T-cell (primary cell): ENCODE results near the gene TRAPPC8. TPM values are rescaled to one million over a fixed set of nuclear protein-coding genes. Genes with fewer than 3 reads are reported as not detected.
"Not testable (repeated sequence)": the region's sequence is repeated elsewhere in the genome, so short reads cannot be mapped to it uniquely, and the experiment has no call there.

Source experiments
- ATAC-seq, 4 experiments: fragments of 200-7000 bp in 3 of 4; fragments of 150-1000 bp in 1 of 4; cut with Tn5 transposase; replicated peaks in 1 of 4; 1 replicate in 3 of 4; 2 replicates in 1 of 4; pipeline ENCODE4 v1.10.0; 2021; ENCODE audit warnings: moderate library complexity in 3 of 4, mild to moderate bottlenecking in 2 of 4, moderate number of reproducible peaks in 1 of 4
- CTCF ChIA-PET, 2 donors: fragments of 300-600 bp; sonication (Branson Sonifier 250); formaldehyde crosslinking; loops; one replicate each; lab custom pipeline; 2022; ENCODE audit warnings: antibody characterized with exemption in 2 of 2; lab: Charles Lee
- POLR2A ChIA-PET, 2 donors: fragments of 300-600 bp; sonication (Branson Sonifier 250); formaldehyde crosslinking; loops; one replicate each; lab custom pipeline; 2022; ENCODE audit warnings: antibody characterized with exemption in 2 of 2; lab: Charles Lee
- DNase-seq, 35 experiments: peaks; one replicate each; pipeline versions ENCODE4 v3.0.0 to v3.0.0-alpha.2; 2013 to 2023
- H3K27ac ChIP-seq: one replicate; pipeline ENCODE4 v1.5.1; 2013; ENCODE audit warnings: low read length
- H3K27me3 ChIP-seq, 2 experiments: replicated peaks in 1 of 2; 1 replicate in 1 of 2; 2 replicates in 1 of 2; pipeline versions ENCODE4 v1.6.1 to v1.7.0; 2013; ENCODE audit warnings: low read length in 1 of 2, mixed read lengths in 1 of 2; ENCODE audit not compliant: control insufficient read depth in 2 of 2, insufficient read depth in 2 of 2; ENCODE audit errors: extremely low read depth in 1 of 2
- H3K36me3 ChIP-seq, 2 donors: 1 replicate in 1 of 2; 2 replicates in 1 of 2; pipeline versions ENCODE4 v1.6.1 to v1.7.0; 2013; ENCODE audit warnings: low read length in 1 of 2; ENCODE audit not compliant: control insufficient read depth in 2 of 2, insufficient read depth in 1 of 2; ENCODE audit errors: extremely low read depth in 1 of 2
- H3K4me1 ChIP-seq, 2 experiments: 1 replicate in 1 of 2; 2 replicates in 1 of 2; pipeline versions ENCODE4 v1.6.1 to v1.7.0; 2013; ENCODE audit warnings: low read length in 2 of 2, mixed read lengths in 1 of 2; ENCODE audit not compliant: insufficient read depth in 2 of 2, control insufficient read depth in 1 of 2; ENCODE audit errors: extremely low read depth in 1 of 2
- H3K4me3 ChIP-seq, 2 donors: 1 replicate in 1 of 2; 2 replicates in 1 of 2; pipeline versions ENCODE4 v1.5.1 to v1.7.0; 2013; ENCODE audit warnings: mild to moderate bottlenecking in 2 of 2, low read length in 1 of 2, moderate library complexity in 1 of 2; ENCODE audit not compliant: control insufficient read depth in 1 of 2; ENCODE audit errors: extremely low read depth in 1 of 2
- H3K9me3 ChIP-seq: 2 replicates; pipeline ENCODE4 v1.7.0; 2013
- H3K27ac Mint-ChIP-seq, 2 donors: one replicate each; pipeline ENCODE4 v1.8.0; 2020 to 2021; ENCODE audit warnings: mild to moderate bottlenecking in 2 of 2, mixed read lengths in 2 of 2
- H3K27me3 Mint-ChIP-seq, 2 donors: one replicate each; pipeline ENCODE4 v1.8.0; 2021 to 2022; ENCODE audit warnings: mixed read lengths in 2 of 2
- H3K36me3 Mint-ChIP-seq: one replicate; pipeline ENCODE4 v1.8.0; 2021; ENCODE audit warnings: mixed read lengths
- H3K4me1 Mint-ChIP-seq, 3 donors: one replicate each; pipeline ENCODE4 v1.8.0; 2020 to 2022; ENCODE audit warnings: mixed read lengths in 3 of 3, mild to moderate bottlenecking in 1 of 3
- H3K4me3 Mint-ChIP-seq, 3 donors: one replicate each; pipeline ENCODE4 v1.8.0; 2020 to 2022; ENCODE audit warnings: mild to moderate bottlenecking in 3 of 3, mixed read lengths in 3 of 3, moderate library complexity in 3 of 3
- H3K9me3 Mint-ChIP-seq, 3 donors: one replicate each; pipeline ENCODE4 v1.8.0; 2020 to 2022; ENCODE audit warnings: mixed read lengths in 3 of 3
- WGBS: methylation state at CpG from one replicate; pipeline ENCODE4 v1.1.5; 2013; ENCODE audit warnings: missing lambda C conversion rate; ENCODE audit not compliant: insufficient coverage; 5-methylcytosine and 5-hydroxymethylcytosine counted together
- total RNA-seq, 35 experiments: library from RNA in 6 of 35; stranded (reverse) in 6 of 35; fragments of 120-200 nt in 1 of 35; gene quantifications; one replicate each; pipeline versions ENCODE4 v1.2.1 to v1.2.4 and lab custom pipeline; 2013 to 2026

Gene TRAPPC8
- total RNA-seq, 5 donors from 2014 or later (not counting 1 experiment from before 2014, with no cell fraction given) = 44.7 to 62.0 (median 51.8) TPM

DNA sequence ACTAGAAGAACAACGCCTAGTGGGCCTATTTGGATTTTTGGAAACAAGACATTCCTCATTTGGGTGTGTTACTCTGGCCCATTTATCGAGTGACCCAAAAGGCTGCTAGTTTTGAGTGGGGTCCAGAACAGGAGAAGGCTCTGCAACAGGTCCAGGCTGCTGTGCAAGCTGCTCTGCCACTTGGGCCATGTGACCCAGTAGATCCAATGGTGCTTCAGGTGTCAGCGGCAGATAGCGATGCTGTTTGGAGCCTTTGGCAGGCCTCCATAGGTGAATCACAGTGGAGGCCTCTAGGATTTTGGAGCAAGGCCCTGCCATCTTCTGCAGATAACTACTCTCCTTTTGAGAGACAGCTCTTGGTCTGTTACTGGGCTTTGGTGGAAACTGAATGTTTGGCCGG lies 143.7 kb downstream of the TRAPPC8 start:
- H3K4me1 Mint-ChIP-seq, H3K4me1 ChIP-seq, ATAC-seq, H3K27ac Mint-ChIP-seq, CTCF ChIA-PET, H3K27ac ChIP-seq, H3K27me3 Mint-ChIP-seq, POLR2A ChIA-PET, H3K36me3 ChIP-seq, H3K9me3 Mint-ChIP-seq, H3K36me3 Mint-ChIP-seq, H3K4me3 Mint-ChIP-seq, H3K4me3 ChIP-seq, DNase-seq, H3K27me3 ChIP-seq, H3K9me3 ChIP-seq: not testable (repeated sequence)
- WGBS = 84% methylated on average over 4 of the region's 5 CpGs

DNA sequence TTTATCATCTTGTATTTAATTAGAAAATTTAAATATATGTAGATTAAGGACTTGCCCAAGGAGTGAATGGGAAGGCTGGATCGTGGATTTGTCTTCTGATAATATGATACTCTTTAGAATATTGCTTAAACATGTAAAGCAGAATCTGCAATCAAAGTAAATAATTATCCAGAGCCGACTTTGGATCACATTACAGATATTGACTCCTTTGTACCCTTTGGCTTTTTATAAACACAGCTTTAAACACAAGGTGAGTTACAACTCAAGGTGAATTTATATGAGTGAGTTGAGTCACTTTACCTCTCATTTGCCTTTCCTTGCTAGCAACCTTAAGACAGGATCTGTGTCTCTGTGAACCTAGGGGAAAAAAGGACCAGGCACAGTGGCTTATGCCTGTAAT lies 144.5 kb downstream of the TRAPPC8 start:
- no CpG with 5 or more reads among the region's 2 CpGs for WGBS
- ChIA-PET POLR2A (no interaction called here), CTCF (no interaction called here)
- Histone ChIP-seq H3K9me3 (no peaks in the 10 kb centered on the region), H3K27me3 (no peaks in the 10 kb centered on the region), H3K4me3 (no peak overlapping the region), H3K4me1 (no peaks in the 10 kb centered on the region), H3K27ac (no peak overlapping the region), H3K36me3 (no peaks in the 10 kb centered on the region)
- ATAC-seq = no peak
- no peaks in the 10 kb centered on the region for H3K9me3 Mint-ChIP-seq
- no peaks in the 10 kb centered on the region for H3K4me1 Mint-ChIP-seq
- no peak overlapping the region for H3K27ac Mint-ChIP-seq
- H3K4me3 Mint-ChIP-seq = no peak overlapping the region
- no peak for DNase-seq
- H3K36me3 Mint-ChIP-seq = no peaks in the 10 kb centered on the region
- H3K27me3 Mint-ChIP-seq = no peaks in the 10 kb centered on the region

DNA sequence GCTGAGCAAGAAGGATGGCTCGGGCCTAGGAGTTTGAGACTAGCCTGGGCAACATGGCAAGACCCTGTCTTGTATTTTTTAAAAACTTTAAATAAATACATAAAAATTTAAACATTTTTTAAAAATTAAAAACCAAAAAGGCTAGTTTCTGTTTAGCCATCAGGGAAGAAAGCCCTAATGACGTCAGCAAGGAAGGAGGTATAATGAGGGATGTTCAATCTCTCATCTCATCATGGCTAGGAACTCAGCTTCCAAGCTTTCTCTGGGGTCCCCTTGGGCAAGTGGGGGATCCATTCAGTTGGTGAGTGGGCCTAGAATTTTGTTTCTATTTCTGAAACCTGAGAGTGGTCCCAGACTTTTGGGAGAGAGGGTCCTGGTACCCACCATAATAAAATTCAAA lies 147.2 kb downstream of the TRAPPC8 start:
- H3K36me3 ChIP-seq = no peaks in the 10 kb centered on the region
- CTCF ChIA-PET = interaction anchor here in 1 of 2 donors (1.0 kb wide), 1 partner anchor 8 kb away, joined by 3 read pairs; no protein-coding TSS in a partner anchor
- no peak overlapping the region for H3K27ac Mint-ChIP-seq

DNA sequence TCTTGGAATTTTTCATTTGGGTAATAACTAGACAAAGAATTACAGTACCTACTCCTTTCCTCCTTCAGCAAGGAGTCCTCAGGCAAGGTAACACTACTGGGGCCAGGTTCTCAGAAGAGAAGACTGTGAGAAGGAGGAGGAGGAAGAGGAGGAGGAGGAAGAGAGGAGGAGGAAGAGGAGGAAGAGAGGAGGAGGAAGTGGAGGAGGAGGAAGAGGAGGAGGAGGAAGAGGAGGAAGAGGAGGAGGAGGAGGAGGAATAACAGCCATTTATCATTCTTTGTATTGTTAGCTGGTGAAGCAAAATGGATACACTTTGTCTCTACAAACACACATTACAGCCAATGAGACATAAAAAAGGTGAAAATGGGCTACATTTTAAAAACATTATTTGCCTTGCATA lies 149.4 kb downstream of the TRAPPC8 start:
- Histone ChIP-seq H3K4me1 (no peaks in the 10 kb centered on the region), H3K27ac (no peak overlapping the region), H3K27me3 (no peaks in the 10 kb centered on the region), H3K9me3 (no peaks in the 10 kb centered on the region), H3K36me3 (no peaks in the 10 kb centered on the region), H3K4me3 (no peak overlapping the region)
- CTCF ChIA-PET = no interaction called here
- ATAC-seq (no peak), DNase-seq (no peak)
- no peaks in the 10 kb centered on the region for H3K9me3 Mint-ChIP-seq
- POLR2A ChIA-PET = no interaction called here
- no peak overlapping the region for H3K4me3 Mint-ChIP-seq
- no peak overlapping the region for H3K27ac Mint-ChIP-seq
- no peaks in the 10 kb centered on the region for H3K4me1 Mint-ChIP-seq
- no peaks in the 10 kb centered on the region for H3K27me3 Mint-ChIP-seq
- no peaks in the 10 kb centered on the region for H3K36me3 Mint-ChIP-seq

More for the DNA sequence above, 147.2 kb downstream of the TRAPPC8 start:
- no peak for DNase-seq
- H3K4me1 Mint-ChIP-seq = no peaks in the 10 kb centered on the region
- H3K4me3 ChIP-seq = no peak overlapping the region
- H3K4me3 Mint-ChIP-seq = no peak overlapping the region
- no peaks in the 10 kb centered on the region for H3K9me3 Mint-ChIP-seq
- no peaks in the 10 kb centered on the region for H3K27me3 ChIP-seq
- no peak overlapping the region for H3K27ac ChIP-seq
- no peaks in the 10 kb centered on the region for H3K27me3 Mint-ChIP-seq
- POLR2A ChIA-PET = no interaction called here
- H3K9me3 ChIP-seq = no peaks in the 10 kb centered on the region
- H3K4me1 ChIP-seq = no peaks in the 10 kb centered on the region
- WGBS = no CpG with 5 or more reads among the region's 2 CpGs
- H3K36me3 Mint-ChIP-seq = no peaks in the 10 kb centered on the region
- ATAC-seq = no peak

DNA sequence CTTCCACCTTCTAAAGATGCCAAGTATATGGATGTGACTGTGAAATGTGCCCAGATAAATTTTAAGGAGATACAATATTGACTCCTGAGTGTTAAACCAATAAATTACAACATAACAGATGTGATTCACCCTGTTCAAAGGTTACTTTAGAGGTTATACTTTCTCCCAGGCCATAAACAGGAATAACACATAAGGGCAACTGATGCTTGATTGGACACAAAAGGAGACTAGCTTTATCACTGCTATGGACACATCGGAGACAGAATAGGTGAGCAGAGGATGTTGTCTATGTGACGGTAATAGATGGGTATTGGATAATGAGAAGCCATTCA lies 150.4 kb downstream of the TRAPPC8 start:
- Histone ChIP-seq H3K27me3 (no peaks in the 10 kb centered on the region), H3K9me3 (no peaks in the 10 kb centered on the region), H3K36me3 (no peaks in the 10 kb centered on the region), H3K27ac (no peak overlapping the region), H3K4me1 (no peaks in the 10 kb centered on the region), H3K4me3 (no peak overlapping the region)
- ChIA-PET POLR2A (no interaction called here), CTCF (no interaction called here)
- no peak for ATAC-seq
- H3K27me3 Mint-ChIP-seq = no peaks in the 10 kb centered on the region
- H3K4me3 Mint-ChIP-seq = no peak overlapping the region
- DNase-seq = no peak
- no peaks in the 10 kb centered on the region for H3K4me1 Mint-ChIP-seq
- H3K36me3 Mint-ChIP-seq = no peaks in the 10 kb centered on the region
- H3K9me3 Mint-ChIP-seq = no peaks in the 10 kb centered on the region
- H3K27ac Mint-ChIP-seq = no peak overlapping the region
- WGBS = 100% methylated on average over 2 of the region's 2 CpGs

DNA sequence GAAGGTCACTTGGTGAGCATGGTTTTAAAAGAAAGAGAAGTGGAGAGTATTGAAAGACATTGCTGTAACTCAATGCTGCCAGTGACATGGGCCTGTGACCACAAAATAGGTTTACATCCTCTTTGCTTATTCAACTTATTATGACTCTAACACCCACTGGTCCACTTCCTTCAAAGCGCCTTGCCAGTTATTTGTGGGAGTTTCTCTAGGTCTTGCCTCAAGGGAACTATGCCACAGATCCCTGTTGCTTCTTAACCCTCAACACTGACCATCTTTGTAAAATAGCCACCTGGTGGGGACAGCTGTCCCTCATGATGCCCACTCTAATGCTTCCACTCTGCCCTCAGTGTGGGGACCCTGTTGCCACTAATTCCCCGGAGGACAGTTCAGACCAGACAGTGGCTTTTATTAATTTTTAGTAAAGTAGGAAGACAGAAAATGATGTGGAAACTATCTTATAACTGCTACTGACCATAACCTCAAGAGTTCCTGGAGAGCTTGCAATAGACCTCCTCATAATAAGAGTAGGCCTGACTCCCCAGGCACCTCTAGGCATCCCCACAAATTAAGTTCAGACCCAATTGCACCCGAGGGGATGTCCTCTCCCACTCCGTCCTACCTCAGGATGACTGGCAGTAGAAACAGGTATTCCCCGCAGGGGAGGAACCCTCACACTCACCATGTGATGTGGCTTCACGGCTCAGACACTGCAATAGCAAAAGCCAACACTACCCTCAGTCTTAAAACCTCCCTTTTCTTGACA lies 150.9 kb downstream of the TRAPPC8 start:
- Mint-ChIP-seq H3K27me3 (no peaks in the 10 kb centered on the region), H3K9me3 (no peaks in the 10 kb centered on the region), H3K36me3 (no peaks in the 10 kb centered on the region), H3K27ac (no peak overlapping the region), H3K4me1 (no peaks in the 10 kb centered on the region), H3K4me3 (no peak overlapping the region)
- Histone ChIP-seq H3K27ac (no peak overlapping the region), H3K4me3 (no peak overlapping the region), H3K27me3 (no peaks in the 10 kb centered on the region), H3K9me3 (no peaks in the 10 kb centered on the region), H3K36me3 (no peaks in the 10 kb centered on the region), H3K4me1 (no peaks in the 10 kb centered on the region)
- ATAC-seq (no peak), DNase-seq (no peak)
- CTCF ChIA-PET = no interaction called here
- POLR2A ChIA-PET = no interaction called here
- 0% methylated on average over 1 of the region's 6 CpGs for WGBS

DNA sequence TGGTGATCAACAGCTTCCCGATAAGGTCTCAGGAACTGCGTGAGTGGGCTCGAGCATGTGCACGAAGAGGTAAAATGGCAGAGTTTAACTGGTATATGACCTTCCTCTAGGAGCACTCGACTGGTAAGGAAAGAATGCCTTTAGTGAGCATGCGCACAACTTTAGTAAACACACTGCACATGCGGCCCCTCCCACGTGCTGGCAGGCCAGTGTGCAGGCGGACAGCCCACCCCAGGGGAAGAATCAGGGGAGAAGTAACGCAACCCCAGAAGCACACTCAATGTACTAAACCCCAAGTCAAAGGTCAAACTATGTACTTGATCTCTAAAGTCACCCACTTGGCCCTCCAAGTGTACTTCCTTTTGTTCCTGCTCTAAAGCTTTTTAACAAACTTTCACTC lies 153.5 kb downstream of the TRAPPC8 start:
- no peak overlapping the region for H3K4me3 Mint-ChIP-seq
- CTCF ChIA-PET = no interaction called here

More for the DNA sequence above, 153.5 kb downstream of the TRAPPC8 start:
- ATAC-seq (no peak), DNase-seq (no peak)
- POLR2A ChIA-PET = no interaction called here
- Histone ChIP-seq H3K4me1 (no peaks in the 10 kb centered on the region), H3K36me3 (no peaks in the 10 kb centered on the region), H3K27me3 (no peaks in the 10 kb centered on the region), H3K4me3 (no peak overlapping the region), H3K9me3 (no peaks in the 10 kb centered on the region), H3K27ac (no peak overlapping the region)
- no peaks in the 10 kb centered on the region for H3K9me3 Mint-ChIP-seq
- H3K27me3 Mint-ChIP-seq = peaks cover 0 to 4% of the 10 kb centered on the region in 2 donors
- H3K27ac Mint-ChIP-seq = no peak overlapping the region
- WGBS = 95% methylated on average over 9 of the region's 10 CpGs
- no peaks in the 10 kb centered on the region for H3K4me1 Mint-ChIP-seq
- H3K36me3 Mint-ChIP-seq = no peaks in the 10 kb centered on the region
